GM21576 (cell line): ENCODE data around the gene CNTNAP5.

Source experiments
- ATAC-seq: cut with Tn5 transposase; IDR thresholded peaks from one replicate; pipeline ENCODE4 v1.9.1; 2021; ENCODE audit warnings: mild to moderate bottlenecking, moderate library complexity; ENCODE audit not compliant: unreplicated experiment

Gene CNTNAP5

DNA sequence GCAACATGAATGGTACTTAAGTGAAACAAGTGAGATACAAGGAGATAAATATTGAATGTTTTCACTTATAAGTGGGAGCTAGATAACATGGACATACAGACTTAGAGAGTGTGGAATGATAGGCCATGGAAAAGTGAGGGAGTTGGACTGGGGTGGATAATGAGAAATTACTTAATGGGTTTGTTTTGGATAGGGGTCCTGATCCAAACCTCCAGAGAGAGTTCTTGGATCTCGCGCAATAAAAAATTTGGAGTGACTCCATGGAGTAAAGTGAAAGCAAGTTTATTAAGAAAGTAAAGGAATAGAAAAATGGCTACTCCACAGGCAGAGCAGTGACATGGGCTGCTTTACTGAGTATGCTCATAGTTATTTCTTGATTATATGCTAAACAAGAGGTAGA lies 508.9 kb downstream of the CNTNAP5 start:
- ATAC-seq = no peak

DNA sequence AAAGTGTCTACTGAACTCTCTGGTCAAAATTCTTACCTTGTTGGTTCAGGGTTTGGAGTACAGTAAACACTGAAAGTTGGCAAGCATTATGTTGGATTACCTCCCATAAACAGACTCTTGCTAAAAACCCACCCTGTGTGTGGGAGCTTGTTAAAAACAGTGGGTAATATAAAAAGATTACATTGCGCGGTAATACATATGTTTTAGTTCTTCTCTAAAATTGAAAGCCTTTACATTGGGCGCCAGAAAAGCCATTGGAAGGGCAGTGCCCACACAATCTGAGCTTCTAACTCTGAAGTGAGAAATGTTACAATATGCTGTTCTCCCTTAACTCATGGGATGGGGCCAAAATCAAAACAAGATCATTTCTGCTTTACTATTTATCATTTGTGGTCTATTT lies 510.7 kb downstream of the CNTNAP5 start:
- no peak for ATAC-seq

DNA sequence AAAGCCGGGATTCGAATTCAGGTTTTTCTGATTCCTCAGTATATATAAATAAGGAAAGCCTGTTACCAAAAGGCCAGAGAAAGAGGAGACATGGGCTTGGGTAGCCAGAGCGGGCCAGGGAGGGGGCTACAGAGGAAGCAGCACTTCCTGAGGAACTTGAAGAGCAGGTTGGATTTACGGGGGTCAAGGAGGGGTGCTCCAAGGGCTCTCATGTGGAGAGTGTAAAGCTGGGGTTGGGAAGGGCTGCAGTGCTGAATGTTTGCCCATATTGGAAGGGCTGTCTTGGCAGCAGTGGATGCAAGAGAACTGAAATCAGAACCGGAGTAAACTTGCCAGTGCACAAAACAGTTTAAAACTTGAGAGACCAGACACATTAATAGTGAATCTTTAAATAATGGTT lies 511.5 kb downstream of the CNTNAP5 start:
- ATAC-seq = no peak

DNA sequence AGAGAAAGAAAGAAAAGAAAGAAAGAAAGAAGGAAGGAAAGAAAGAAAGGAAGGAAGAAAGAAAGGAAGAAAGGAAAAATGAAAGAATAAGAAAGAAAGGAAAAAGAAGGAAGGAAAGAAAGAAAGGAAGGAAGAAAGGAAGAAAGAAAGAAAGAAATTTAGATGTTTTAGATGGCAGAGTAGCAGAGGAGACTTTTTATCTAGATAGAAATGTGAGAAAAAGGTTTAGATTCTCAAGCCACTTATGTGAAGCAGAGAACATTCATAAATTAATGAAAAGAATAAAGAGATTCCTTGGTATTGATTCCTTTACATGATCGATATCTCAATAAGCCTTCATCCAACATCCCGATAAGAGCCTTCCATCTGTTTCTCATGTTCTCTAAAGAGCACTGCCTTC lies 513.5 kb downstream of the CNTNAP5 start:
- ATAC-seq = no peak

DNA sequence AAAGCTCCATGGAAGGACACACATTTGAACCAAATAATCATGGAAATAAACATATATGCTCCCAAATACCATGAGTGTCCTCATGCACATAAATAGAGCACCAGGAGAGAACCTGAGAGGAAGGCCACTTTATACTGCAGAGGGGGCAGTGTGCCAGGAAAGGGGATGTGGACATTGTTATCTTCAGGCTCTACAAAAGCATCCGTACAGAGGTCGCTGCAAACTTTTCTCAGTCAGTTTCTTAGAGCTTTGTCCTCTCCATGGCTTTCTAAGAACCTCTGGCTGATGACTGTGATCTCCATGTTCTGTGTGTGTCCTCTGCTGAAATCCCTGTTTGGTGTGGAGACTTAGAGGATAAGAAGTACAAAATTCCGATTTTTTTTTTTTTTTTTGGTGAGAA lies 515.7 kb downstream of the CNTNAP5 start:
- ATAC-seq = no peak

DNA sequence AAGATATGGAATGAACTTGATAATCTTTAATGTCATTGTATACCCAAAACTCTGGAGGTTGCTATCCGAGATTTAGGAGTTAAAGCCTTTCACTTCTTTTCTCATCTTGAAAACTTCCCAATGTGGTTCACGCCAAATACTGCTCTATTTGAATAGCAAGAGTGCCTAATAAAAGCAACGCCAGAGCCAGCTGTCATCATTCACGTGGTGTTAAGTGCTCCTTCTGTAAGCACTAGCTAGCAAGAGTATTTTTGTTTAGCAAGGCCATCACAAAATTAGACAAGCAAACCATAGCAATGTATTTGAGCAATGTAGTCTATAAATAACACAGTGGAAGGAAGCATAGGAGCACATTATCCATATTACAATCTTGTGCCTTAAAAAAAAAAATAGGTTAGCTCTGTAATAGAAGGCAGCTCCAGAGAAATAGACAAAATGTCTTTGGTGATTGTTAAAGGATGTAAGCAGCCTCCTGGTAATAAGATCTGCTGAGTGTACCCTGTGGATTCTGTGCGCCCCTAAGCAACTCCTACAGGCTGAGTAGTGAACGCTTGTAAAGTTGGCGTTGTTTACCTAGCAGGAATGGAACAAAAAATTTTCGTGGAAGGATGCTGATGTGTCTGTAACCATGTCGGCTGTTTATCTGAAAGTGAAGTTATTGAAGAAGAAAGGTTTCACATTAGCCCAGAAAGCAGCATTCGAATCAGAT lies 518.0 kb downstream of the CNTNAP5 start:
- no peak for ATAC-seq

DNA sequence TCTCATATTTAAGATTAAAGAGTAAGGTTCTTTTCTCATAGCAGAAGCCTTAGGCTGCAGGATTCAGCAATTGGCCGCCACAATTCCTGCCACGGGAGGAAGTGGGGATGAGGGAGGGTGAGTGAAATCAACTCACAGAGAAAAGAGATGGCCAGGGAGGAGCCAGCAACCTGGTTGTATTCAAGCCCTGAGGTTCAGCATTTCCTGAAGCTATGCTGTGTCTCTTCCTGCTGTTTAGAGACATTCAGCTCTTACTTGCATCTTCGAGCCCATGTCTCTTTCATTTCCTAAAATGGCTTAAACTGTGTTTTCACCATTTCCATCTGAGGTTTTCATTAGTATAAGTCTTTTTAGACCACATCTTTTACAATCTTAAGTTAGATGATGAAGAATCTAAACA lies 522.6 kb downstream of the CNTNAP5 start:
- no peak for ATAC-seq

DNA sequence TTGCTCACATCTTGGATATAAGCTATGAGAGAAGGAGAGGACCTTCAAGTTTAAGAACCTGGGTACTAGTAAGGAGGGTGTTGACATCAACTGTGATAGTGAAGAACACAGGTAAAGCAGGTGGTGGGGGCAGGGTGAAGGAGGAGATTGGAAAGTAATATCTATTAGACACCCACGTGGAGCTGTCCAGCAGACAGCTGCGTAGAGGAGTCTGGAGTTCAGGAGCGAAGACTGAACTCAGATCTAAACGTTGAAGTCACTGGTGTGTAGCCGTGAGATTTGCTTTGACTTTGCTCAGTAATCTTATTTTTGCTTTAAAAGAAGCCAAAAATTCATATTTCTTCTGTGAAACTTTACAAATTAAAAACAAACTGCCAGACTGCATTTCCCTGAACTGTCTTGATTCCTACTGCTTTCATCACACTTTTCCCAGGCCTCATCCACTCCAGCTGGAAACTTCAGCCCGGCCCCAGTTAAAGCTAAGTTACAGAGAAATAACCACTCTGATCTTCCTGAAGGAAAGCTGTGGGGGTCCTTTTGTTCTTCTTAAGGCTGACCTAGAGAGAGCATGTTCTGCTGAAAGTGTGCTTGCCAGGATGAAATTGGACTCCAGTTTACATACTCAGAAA lies 533.3 kb downstream of the CNTNAP5 start:
- no peak for ATAC-seq

DNA sequence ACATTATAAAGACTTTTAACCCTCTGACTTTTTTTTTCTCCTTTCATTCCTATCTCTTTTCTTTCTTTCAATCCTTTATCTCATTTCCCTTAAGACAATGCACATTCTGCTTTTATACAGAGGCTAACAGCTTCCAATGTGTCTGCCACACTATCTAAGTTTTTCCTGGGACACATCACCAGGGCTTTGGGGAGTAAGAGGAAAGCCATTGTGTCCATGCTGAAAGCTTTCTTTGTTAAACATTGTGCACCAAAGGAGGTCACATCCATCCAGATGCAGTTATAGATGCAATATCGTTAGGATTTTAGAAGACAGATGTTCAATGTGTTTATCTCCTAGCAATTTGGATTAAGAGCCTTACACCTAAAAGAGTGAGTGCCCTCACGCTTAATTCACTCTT lies 534.1 kb downstream of the CNTNAP5 start:
- ATAC-seq = no peak

DNA sequence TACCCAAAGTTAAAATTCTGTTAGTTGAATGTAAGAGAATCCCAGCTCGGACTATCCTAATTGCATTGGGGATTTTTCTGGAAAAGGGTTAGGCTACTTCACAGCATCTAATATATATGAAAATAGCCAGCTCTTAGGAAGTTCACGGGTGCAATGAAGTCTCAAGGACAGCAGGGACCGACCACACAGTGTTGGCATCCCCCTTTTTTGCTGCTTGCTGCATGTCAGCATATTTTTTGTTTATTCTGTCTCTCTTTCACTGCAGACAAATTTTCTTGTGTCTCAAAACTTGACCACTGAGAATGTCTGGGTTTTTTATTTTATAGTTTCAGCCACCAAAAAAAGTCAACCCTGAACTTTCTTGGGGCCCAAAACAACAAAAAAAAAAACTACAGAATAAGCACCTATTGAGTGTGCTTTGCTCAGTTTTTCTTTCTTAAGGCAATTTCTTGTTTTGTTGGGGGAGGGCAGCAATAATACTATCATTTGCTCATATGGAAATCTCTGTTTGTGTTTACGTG lies 535.6 kb downstream of the CNTNAP5 start:
- no peak for ATAC-seq

DNA sequence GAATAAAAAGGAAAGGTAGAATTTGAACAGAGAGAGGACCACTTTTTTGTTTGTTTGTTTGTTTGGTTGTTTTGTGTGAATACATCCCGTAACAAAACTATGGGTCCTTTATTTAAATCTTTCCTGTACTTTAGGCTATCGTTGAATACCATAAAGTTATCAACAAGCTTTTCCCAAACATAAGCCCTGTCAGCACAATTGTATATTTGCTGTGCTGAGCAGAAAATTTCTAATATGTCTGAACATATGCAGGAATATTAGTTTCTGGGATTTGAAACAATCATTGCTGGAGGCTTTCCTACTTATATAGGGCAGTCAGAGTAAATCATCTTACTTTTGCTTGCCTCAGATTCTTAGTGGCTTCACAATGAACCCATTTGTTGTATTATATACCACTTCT lies 536.4 kb downstream of the CNTNAP5 start:
- ATAC-seq = no peak

DNA sequence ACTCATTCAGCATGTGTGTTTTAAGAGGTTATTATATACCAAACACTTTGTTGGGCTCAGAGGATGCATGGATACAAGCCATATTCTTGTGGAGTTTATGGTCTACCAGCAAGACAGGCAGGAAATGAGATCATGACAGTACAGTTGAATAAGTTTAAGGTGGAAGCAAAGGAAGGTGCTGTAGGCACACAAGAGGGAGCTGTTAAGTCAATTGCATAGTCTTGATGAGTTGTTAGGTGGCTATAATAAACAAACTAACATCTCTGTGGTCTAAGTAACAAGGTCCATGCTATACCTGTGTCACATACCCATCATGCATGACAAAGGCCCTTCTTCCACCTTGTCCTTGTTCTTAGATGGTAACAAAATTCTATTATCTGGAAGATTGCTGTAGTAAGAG lies 538.3 kb downstream of the CNTNAP5 start:
- no peak for ATAC-seq

DNA sequence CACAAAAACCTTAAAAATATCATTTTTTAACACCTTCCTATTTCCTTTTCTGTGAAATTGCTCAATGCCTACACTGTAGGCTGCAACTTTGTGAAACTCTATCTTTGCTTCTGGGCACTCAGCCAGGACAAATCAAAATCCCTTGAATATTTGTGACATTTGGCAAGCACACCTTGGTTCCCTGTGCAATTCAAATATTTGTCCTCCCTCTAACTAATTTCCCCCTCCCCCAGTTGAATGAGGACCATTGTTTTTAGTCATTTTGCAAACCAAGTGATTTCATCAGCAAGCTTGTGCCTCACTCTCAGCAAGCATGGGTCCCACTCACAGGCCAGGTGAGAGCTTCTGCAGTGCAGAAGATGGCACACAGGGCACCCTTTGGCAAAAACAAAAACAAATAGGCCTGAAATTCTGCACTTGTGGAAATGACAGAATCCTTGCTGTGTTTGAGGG lies 541.5 kb downstream of the CNTNAP5 start:
- ATAC-seq = no peak

DNA sequence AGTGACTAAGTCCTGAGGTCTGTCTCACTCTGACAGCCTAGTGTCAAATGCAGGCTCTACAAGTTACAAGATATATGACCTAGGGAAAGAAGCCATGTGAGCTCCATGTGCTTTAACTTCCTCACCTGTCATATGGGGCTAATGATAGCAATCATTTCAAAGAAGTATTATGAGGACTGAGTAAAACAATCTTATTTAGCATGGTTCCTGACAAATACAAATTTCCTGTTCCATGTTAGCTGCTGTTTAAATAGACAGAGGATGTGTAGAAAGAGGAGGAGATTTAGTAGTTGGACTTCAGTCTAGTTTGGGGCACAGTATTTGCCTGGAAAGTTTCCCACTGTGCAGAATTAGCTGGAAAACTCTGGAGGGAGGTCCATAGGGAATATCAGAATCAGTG lies 545.8 kb downstream of the CNTNAP5 start:
- no peak for ATAC-seq

DNA sequence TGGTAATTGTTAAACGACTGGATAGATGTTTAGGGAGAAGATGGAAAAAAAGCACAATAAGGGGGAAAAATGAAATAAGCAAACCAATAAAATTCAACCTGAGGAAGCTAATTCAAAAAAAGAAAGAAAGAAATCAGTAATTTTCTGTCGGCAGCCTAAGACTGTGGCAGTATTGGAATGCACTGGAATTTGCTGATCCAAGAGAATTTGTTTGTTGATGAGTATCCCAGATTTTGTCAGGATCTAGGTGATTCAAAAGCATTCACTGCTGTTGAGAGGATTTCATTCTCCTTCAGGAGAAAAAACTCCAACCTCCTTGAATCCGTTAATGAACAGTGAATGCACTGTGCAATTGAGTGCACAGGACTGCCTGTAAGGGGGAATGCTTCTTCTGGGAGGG lies 546.7 kb downstream of the CNTNAP5 start:
- ATAC-seq = no peak

DNA sequence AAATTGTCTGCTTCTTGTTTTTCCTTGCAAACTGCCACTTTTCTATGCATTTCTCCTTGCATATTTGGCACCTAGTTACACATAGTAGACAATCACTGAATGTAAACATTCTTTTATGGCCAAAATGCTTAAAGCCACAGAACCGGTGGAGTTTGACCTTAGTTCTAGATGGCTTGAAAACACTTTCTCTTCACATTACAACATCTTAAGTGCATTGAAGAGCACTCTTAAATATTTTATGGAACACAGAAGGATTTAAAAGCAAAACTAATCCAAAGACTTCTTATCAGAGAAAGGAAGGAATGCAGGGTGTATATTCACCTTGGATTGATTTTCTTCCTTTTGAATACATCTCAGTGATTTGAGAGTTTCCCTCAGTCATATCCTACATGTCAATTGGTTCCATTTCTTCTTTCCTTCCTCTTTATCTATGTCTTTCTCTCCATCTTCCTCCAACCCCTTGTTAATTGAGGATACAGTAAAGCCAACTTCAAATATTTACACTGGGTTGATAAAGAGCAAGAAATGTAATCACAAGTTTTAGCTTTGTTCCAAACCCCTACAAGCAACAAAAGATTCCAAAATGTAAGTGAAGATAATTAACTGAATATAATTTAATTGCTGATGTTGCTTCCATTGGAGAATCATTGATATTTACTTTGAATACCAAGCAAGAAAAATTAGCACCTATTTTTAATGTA lies 548.0 kb downstream of the CNTNAP5 start:
- ATAC-seq = no peak

DNA sequence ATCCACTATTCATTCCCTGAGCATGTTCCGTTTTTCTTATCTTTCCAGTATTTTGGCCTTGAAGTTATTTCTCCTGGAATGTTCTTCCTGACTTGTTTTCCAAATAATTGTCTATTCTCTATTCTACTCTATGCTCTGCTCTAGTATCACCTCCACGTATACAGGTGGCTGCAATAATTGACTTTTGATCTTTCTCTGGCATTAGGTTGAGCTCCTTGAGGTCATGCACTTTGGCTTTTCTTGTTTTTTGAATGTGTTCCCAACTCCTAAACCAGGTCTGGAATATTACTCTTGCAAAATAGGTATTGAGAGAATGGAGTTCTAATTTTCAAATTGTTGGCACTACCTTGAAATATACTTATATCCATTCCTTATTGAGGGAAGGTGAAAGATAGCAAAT lies 550.4 kb downstream of the CNTNAP5 start:
- ATAC-seq = no peak

DNA sequence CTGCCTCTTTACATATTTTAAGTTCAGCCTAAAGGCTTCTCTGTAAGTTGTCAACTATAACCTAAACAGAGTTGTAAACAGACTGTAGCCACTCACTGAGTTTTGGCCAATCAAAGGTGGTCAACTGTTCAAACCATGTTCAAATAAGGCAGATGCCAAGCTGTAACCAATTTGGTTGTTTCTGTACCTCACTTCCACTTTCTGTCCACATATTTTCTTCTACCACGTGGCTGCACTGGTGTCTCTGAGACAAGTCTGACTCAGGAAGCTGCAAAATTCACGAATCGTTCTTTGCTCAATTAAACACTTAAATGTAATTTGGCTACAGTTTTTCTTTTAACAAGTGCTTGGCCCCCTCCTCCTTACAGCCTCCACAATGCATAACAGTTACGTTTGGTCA lies 555.2 kb downstream of the CNTNAP5 start:
- no peak for ATAC-seq

DNA sequence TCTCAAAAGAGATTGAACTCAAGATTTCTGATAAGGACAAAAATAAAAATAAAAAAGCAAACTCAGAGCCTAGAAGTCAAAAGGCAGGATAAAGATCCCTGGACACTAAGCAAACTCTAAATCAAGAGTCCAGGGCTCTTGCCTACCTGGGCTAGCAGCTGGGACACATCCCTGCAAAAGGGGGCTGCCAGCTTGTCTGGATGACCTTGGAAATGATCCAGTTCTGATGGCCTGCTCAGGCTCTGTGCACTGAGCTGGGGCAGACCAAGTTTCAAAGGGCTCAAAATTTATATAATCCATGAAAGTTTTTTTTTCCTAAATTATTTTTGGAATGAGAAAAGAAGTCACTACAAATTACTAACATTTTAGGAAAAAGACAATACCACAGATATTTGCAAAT lies 557.3 kb downstream of the CNTNAP5 start:
- no peak for ATAC-seq

DNA sequence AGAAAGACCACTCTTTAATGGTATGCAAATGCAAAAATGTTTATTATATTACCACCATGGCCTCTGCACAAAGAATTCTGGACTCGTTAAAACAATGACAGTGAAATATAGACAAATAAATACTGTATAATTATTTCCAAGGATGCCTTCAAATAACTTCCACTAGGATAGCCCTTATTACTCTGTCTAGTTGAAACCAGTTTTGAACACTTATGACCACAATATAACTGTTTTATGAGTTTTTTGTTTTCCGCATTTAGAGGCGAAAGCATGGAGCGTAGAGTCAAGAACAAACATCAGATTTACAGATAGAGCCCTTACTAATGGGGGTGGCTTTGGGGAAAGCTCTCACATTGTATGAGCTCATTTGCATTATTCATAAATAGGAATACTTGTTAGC lies 559.5 kb downstream of the CNTNAP5 start:
- no peak for ATAC-seq

DNA sequence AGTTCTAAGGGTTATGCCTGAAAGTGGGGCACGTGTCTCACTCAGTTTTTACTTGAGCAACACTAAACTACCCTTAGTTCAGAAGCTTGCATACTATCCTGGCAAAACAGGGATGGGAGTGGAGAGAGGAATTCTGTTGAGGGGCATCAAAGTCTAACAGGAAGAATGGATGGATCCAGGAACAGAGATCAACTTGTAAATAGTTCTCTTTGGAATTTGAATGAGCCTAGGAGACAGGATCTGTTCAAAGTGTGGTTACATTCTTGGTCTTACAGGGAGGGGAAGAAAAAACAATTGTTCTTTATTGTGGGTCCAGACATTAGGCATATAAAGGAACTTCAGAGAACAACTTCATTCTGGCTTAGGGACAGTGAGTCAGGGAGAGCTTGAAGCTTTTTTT lies 560.2 kb downstream of the CNTNAP5 start:
- ATAC-seq = no peak

DNA sequence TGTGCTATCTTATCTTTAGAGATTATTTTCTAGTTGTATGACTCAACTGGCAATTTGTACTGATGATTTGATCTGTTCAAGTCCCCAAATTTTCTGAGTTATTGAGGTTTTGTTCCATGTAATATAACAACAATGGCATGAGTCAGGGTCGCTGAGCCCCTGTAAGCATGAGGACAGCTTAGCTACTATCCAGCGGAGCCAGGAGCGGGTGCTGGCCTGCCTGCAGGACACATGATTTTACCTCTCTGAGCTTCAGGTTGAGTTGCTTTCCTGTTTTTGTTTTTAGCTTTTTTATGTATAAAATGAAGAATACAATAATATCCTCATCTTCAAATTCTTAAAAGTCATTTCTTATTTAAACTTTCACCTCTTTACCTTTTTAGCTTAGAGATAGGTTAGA lies 561.1 kb downstream of the CNTNAP5 start:
- no peak for ATAC-seq
